ENCODE measurements around the gene PCDH9.

The PCDH9 gene

GRCh38 chr13:66665991-66666390, 564.1 kb downstream of the PCDH9 start:
- no peak for TF ChIP-seq CTCF (IDR thresholded peaks at IDR 0.05; ENCODE audit: insufficient read depth, low read length, poor library complexity, severe bottlenecking)
- DNase-seq (ENCODE audit: extremely low read depth, insufficient read length), result no peak

GRCh38 chr13:66663711-66664110, 566.4 kb downstream of the PCDH9 start:
- no peak for TF ChIP-seq CTCF (IDR thresholded peaks at IDR 0.05; ENCODE audit: insufficient read depth, low read length, poor library complexity, severe bottlenecking)
- Histone ChIP-seq H3K4me3 (replicated peaks; ENCODE audit: low read depth, low read length) (no peak overlapping the region), H3K27me3 (replicated peaks; ENCODE audit: control insufficient read depth, insufficient read depth, low read length) (no peaks in the 10 kb centered on the region), H3K36me3 (ENCODE audit: control insufficient read depth, insufficient read depth, low read length) (no peaks in the 10 kb centered on the region)
- no peak for DNase-seq (ENCODE audit: extremely low read depth, insufficient read length)

More at GRCh38 chr13:66665991-66666390, 564.1 kb downstream of the PCDH9 start:
- Histone ChIP-seq H3K27me3 (replicated peaks; ENCODE audit: control insufficient read depth, insufficient read depth, low read length) (no peaks in the 10 kb centered on the region), H3K36me3 (ENCODE audit: control insufficient read depth, insufficient read depth, low read length) (no peaks in the 10 kb centered on the region), H3K4me3 (replicated peaks; ENCODE audit: low read depth, low read length) (no peak overlapping the region)

- TF ChIP-seq CTCF (IDR thresholded peaks at IDR 0.05; ENCODE audit: insufficient read depth, low read length, poor library complexity, severe bottlenecking), result no peak
- no peak for DNase-seq (ENCODE audit: extremely low read depth, insufficient read length)
- H3K36me3 ChIP-seq (ENCODE audit: control insufficient read depth, insufficient read depth, low read length), result no peaks in the 10 kb centered on the region
- no peaks in the 10 kb centered on the region for H3K27me3 ChIP-seq (replicated peaks; ENCODE audit: control insufficient read depth, insufficient read depth, low read length)
- no peak overlapping the region for H3K4me3 ChIP-seq (replicated peaks; ENCODE audit: low read depth, low read length)
These were observed 566.9 kb downstream of the PCDH9 start for GRCh38 chr13:66663206-66663605.

- Histone ChIP-seq H3K4me3 (replicated peaks; ENCODE audit: low read depth, low read length) (no peak overlapping the region), H3K27me3 (replicated peaks; ENCODE audit: control insufficient read depth, insufficient read depth, low read length) (no peaks in the 10 kb centered on the region), H3K36me3 (ENCODE audit: control insufficient read depth, insufficient read depth, low read length) (no peaks in the 10 kb centered on the region)
- no peak for TF ChIP-seq CTCF (IDR thresholded peaks at IDR 0.05; ENCODE audit: insufficient read depth, low read length, poor library complexity, severe bottlenecking)
- DNase-seq (ENCODE audit: extremely low read depth, insufficient read length), result no peak
These were observed 568.8 kb downstream of the PCDH9 start for GRCh38 chr13:66661336-66661735.

GRCh38 chr13:66660468-66660813, 569.7 kb downstream of the PCDH9 start:
- DNase-seq (ENCODE audit: extremely low read depth, insufficient read length), result peak; percentile 0
- Histone ChIP-seq H3K36me3 (ENCODE audit: control insufficient read depth, insufficient read depth, low read length) (no peaks in the 10 kb centered on the region), H3K4me3 (replicated peaks; ENCODE audit: low read depth, low read length) (no peak overlapping the region), H3K27me3 (replicated peaks; ENCODE audit: control insufficient read depth, insufficient read depth, low read length) (no peaks in the 10 kb centered on the region)
- no peak for TF ChIP-seq CTCF (IDR thresholded peaks at IDR 0.05; ENCODE audit: insufficient read depth, low read length, poor library complexity, severe bottlenecking)
